Fibroblast of peridontal ligament (primary cell): Measurements from ENCODE around the gene HSCB.
"Not testable (repeated sequence)": the region's sequence is repeated elsewhere in the genome, so short reads cannot be mapped to it uniquely, and the experiment has no call there.

ENCODE experiments used
- DNase-seq: peaks from one replicate; pipeline ENCODE4 v3.0.0-alpha.2; 2010; ENCODE audit errors: extremely low read depth

The HSCB gene

GRCh38 chr22:28738876-28739275, 3.0 kb upstream of the HSCB start:
- DNase-seq, result not testable (repeated sequence)

DNA sequence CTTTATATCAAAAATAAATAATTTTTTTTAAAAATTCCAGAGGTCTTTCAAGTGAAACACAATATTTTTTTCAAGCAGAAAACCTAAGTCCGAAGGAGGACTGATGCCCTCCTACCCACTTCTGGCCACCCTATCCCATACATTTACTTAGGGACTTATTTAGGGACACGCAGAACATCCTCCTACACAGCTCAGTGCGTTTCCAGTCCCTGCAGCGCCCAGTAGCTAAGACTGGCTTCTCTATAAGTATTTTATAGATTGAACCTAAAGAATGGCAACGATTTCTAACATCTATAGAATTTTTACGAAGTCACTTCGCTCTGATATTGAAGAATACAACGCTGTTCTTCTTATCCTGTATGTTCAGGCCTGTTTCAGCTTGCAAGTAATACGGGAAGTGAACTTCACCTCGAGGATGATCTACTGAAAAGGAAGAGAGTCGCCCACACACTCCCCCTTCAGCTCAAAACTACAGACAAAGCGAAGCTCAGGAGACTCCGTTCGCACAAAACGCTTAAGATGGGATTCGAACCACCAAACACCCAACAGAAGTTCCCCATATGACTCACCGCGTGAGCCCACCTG, 547 bp upstream of the HSCB start:
- DNase-seq, result no peak

GRCh38 chr22:28742562-28742962, 723 bp downstream of the HSCB start:
- DNase-seq, result no peak

DNA sequence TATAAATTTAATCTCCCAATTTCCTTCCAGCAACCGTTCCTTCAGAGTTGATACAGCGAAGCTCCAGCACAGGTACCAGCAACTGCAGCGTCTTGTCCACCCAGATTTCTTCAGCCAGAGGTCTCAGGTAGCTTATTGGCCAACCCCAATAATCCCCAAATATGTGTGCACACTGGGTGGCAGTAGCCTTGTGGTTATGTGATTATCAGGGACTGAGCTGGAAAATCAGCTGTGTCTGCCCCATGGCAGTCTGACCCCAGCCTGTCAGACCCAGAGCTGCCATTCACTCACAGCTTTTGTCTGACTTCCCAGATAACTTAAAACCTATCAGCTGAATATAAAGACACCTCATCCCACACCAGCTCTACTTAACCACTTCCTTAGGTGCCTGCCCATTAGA, 2.0 kb downstream of the HSCB start:
- no peak for DNase-seq

- DNase-seq, result peak; percentile 92
Measured at GRCh38 chr22:28750471-28750881, 8.6 kb downstream of the HSCB start.

- not testable (repeated sequence) for DNase-seq
Measured at GRCh38 chr22:28754512-28754911, 12.7 kb downstream of the HSCB start.

- DNase-seq, result no peak
Measured at GRCh38 chr22:28759861-28760560, 18.2 kb downstream of the HSCB start.

GRCh38 chr22:28761449-28761755, 19.6 kb downstream of the HSCB start:
- DNase-seq, result no peak

DNA sequence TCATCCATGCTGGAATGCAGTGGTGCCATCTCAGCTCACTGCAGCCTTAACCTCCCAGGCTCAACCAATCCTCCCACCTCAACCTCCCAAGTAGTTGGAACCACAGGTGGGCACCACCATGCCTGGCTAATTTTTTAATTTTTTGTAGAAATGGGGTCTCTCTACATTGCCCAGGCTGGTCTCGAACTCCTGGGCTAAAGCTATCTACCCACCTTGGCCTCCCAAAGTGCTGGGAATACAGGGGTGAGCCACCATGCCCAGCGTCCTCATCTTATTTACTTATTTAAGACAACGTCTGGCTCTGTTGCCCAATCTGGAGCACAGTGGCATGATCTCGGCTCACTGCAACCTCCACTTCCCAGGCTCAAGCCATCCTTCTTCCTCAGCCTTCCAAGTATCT, 20.2 kb downstream of the HSCB start:
- not testable (repeated sequence) for DNase-seq

DNA sequence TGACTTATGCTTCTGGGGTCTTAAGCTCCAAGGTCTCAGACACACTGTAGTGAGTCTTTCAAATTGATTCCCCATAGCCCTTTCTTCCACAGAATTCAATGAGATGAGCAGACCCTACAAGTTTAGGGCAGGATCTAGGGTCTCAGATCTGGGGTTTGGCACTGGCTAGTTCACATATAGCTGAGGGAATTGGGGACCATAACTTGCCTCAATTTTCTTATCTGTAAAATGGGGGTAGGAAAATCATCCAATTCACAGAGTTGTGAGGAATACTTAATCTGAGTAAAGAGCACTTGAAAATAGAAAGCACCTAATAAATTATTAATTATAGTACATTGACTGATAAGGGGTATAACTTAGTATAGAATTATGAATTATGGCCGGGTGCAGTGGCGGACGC, 24.8 kb downstream of the HSCB start:
- DNase-seq, result no peak

- peak; percentile 55 for DNase-seq
Measured at GRCh38 chr22:28768701-28769393, 27.0 kb downstream of the HSCB start.

DNA sequence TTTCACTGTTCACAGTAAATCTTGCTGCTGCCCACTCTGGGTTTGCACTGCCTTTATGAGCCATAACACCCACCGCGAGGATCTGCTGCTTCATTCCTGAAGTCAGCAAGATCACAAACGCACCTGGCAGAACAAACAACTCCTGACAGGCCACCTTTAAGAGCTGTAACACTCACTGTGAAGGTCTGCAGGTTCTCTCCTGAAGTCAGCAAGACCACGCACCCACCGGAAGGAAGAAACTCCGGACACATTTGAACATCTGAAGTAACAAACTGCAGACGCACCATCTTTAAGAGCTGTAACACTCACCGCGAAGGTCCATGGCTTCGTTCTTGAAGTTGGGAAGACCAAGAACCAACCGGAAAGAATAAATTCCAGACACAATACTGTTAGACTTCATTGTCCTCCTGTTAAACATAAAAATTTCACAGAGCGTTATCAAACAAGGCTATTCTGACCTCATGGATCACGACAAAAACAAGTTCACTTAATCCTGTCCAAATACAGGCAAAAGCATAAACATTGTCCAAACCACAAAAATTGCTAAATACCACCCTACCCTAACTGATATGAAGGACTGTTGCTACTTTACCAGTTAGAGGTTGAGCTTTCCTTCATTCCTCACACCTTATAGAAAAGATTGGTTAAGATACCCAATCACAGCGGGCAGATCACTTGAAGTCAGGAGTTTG, 27.7 kb downstream of the HSCB start:
- no peak for DNase-seq

DNA sequence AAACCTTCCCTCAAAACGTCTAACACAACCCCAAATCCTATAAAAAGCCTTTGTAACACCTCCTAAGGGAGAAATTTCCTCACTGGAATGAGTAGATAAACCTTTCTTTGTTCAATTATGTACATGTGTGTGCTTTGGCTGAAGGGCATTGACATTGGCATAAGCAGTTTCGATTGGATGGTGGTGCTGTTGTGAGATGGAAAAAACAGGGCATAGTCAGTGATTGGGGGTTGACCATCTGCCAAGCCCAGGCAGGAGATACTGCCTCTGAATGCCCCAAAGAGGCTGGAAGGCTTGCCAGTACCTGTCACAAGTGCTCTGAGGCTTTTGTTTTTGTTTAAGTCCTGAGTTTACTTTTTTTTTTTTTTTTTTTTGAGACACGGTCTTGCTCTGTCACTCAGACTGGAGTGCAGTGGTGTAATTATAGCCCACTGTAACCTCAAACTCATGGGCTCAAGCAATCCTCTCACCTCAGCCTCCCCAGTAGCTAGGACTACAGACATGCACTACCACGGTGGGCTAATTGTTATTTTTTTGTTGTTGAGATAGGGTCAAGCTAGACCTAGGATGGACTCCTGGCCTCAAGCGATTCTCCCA, 29.5 kb downstream of the HSCB start:
- no peak for DNase-seq

DNA sequence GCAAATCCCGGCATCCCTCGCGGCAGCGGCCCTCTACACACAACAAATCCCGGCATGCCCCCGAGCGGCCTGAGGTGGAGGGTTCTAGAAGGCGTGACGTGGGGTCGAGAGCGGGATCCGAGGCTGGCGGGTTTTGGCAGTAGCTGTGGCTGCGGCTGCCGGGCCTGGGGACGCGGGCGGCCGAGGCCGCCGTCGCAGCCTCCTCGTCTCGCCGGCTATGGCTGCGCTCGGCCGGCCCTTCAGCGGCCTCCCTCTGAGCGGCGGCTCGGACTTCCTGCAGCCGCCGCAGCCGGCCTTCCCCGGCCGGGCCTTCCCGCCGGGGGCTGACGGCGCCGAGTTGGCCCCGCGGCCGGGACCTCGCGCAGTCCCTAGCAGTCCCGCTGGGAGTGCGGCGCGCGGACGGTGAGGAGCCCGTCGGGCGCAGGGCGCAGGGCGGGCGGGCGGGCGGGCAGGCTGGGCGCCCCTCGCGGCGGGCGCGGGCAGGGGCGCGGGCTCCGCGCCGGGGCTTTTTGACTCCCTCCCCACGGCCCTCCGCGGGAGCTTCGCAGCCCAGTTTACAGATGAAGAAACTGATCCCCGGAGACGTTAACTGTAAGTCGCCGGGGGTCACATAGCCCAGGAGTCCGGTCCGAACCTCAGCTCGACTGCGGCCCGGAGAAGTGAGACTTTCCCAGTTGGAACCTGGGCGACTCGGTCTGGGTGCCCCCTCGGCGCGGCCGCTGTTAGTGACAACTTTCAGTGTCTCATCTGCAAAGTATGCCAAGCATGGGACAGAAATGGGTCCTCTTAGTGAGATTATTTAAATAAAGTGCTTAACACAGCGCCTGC, 31.0 kb downstream of the HSCB start, which contains the start of gene CCDC117:
CCDC117 (plus strand) TSS at position 63 of the 828 bp plus-strand sequence; CDS start at position 218, 155 bp downstream.
- DNase-seq, result peak; percentile 95

- peak; percentile 51 for DNase-seq
Measured at GRCh38 chr22:28773461-28773867, 31.6 kb downstream of the HSCB start.

DNA sequence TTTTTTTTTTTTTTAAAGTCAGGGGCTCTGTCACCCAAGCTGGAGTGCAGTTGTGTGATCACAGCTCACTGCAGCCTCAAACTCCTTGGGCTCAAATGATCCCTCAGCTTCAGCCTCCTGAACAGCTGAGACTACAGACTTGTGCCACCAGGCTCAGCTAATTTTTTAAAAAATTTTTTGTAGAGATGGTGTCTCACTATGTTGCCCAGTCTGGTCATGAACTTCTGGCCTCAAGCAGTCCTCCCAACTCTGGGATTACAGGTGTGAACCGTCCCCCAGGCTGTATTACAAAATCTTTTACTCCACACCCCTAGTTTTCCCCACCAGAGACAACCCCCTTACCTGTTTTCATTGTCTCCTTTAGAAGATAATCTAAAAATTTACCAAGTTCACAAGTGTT, 32.5 kb downstream of the HSCB start:
- DNase-seq, result no peak

DNA sequence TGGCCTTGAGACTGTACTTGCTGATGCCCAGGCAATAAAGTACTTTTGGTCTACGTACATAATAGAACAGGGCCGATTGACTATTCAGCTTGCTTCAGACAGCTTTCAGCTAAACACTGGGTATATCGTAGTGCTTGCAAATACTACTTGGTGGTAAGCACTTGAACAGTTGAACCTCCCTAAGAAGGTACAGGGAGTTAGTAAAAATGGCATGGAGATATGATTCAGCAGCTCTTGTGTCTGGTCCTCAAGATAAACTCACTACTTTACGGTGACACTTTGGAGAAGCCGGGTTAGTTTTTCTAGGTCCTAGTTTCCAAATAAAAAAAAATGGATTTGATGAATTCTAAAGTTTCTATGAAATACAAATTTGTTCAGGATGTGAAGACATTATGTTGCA, 38.0 kb downstream of the HSCB start:
- DNase-seq, result no peak

DNA sequence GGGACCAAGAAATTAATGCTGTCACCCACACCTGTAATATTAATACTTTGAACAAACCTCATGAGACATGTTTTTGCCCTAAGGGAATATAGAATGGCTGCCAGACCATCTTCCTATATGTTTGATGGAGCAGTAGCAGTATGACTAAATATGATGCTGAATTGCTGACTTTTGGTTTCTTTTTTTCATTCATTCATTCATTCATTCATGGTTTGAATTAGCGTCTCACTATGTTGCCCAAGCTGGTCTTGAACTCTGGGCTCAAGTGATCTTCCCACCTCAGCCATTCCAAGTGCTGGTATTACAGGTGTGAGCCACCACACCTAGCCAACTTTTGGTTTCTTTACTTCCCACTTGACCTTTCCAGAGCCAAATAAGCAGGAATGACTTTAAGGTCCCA, 38.5 kb downstream of the HSCB start:
- DNase-seq, result no peak

GRCh38 chr22:28783786-28784671, 42.2 kb downstream of the HSCB start:
- peak; percentile 55 for DNase-seq

DNA sequence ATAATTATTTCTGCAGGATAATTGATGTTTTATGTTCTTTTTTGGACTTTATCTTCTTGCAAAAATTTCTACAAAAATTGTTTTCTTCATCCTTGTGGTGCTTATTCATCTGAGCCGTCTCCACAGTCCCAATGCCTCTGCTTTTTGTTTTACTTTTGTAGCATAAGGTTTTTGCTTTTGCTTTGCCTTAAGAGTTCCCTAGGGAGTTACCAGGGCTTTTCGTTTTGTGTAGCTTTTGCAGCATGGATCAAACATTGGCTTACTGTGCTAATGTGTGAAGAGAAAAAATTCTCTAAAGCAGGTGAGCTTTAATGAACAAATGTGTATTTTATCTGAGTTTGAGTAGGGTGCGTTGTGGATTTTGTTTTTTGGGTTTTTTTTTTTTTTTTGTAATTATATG, 46.8 kb downstream of the HSCB start:
- DNase-seq, result peak; percentile 56
